ENCODE results near the gene TCIRG1. TPM values are rescaled to one million over a fixed set of nuclear protein-coding genes. Genes with fewer than 3 reads are reported as not detected.
"Not testable (repeated sequence)": the region's sequence is repeated elsewhere in the genome, so short reads cannot be mapped to it uniquely, and the experiment has no call there.

TCIRG1 gene, protein sequence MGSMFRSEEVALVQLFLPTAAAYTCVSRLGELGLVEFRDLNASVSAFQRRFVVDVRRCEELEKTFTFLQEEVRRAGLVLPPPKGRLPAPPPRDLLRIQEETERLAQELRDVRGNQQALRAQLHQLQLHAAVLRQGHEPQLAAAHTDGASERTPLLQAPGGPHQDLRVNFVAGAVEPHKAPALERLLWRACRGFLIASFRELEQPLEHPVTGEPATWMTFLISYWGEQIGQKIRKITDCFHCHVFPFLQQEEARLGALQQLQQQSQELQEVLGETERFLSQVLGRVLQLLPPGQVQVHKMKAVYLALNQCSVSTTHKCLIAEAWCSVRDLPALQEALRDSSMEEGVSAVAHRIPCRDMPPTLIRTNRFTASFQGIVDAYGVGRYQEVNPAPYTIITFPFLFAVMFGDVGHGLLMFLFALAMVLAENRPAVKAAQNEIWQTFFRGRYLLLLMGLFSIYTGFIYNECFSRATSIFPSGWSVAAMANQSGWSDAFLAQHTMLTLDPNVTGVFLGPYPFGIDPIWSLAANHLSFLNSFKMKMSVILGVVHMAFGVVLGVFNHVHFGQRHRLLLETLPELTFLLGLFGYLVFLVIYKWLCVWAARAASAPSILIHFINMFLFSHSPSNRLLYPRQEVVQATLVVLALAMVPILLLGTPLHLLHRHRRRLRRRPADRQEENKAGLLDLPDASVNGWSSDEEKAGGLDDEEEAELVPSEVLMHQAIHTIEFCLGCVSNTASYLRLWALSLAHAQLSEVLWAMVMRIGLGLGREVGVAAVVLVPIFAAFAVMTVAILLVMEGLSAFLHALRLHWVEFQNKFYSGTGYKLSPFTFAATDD
- total RNA-seq, result 100 to 1,000 TPM in 1 of 4 donors, 10 to 100 TPM in 3; 61.6 to 124 (median 81.4) TPM

DNA sequence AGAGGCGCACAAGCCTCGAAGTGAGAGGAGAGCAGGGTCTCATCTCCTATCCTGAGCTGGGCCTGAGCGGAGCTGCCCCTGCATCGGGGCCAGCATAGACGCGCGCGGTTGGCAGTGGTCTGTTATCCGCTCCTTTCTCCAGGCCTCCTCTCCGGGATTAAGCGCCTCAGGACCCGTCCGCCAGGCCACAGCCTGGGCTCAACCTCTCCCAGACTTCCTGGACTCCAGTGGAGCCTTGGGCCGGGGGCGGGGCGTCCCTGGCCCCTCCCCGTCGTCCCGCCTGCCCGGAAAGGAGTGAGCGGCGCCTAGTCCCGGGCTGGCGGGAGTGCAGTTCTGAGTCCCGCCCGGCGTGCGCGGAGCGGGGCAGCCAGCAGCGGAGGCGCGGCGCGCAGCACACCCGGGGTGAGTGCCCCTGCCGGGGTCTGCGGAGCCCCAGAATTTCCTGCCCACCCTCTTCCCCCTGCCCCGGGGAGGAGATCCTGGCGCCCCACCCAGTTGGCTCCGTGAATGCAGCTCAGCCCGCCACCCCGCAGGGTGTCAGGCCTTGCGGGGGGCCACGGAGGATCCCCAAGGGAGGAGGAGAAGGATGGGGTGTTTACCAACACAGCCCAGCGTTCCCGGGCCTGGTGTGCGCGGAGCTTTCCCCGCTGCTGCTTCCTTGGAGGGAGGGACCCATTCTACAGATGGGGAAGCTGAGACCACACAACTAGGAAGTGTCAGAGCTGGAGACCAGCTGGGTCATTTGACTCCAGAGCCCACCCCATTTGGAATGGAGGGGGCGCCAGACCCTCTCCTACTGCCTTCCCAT is at the start of gene TCIRG1:
TCIRG1 (plus strand) TSS at position 308 of the 808 bp plus-strand sequence. CDS start 2,247 bp downstream, outside the sequence.
- H3K4me3 ChIP-seq, result peak within 1 kb of the TSS; percentile 70 to 88 (median 76)
- 25% methylated on average over 2 of the region's 51 CpGs for WGBS
- TF ChIP-seq EP300 (IDR thresholded peaks at IDR 0.05) (no peak), POLR2AphosphoS5 (IDR thresholded peaks at IDR 0.05) (peak; percentile 94 to 98), POLR2A (IDR thresholded peaks at IDR 0.05; ENCODE audit: low read depth) (peak; percentile 94)
- TF ChIP-seq, protein P1, sequence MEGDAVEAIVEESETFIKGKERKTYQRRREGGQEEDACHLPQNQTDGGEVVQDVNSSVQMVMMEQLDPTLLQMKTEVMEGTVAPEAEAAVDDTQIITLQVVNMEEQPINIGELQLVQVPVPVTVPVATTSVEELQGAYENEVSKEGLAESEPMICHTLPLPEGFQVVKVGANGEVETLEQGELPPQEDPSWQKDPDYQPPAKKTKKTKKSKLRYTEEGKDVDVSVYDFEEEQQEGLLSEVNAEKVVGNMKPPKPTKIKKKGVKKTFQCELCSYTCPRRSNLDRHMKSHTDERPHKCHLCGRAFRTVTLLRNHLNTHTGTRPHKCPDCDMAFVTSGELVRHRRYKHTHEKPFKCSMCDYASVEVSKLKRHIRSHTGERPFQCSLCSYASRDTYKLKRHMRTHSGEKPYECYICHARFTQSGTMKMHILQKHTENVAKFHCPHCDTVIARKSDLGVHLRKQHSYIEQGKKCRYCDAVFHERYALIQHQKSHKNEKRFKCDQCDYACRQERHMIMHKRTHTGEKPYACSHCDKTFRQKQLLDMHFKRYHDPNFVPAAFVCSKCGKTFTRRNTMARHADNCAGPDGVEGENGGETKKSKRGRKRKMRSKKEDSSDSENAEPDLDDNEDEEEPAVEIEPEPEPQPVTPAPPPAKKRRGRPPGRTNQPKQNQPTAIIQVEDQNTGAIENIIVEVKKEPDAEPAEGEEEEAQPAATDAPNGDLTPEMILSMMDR (IDR thresholded peaks at IDR 0.05), result peak in 2 of 3 experiments; percentile 16 to 17
- intact Hi-C loops (cut with DNase I), result loop anchor here (2.0 to 5.0 kb wide), 2 partner anchors 83 to 174 kb away; partner anchors contain the start of genes CHKA and KMT5B
- peak; percentile 96 for DNase-seq (ENCODE audit: extremely low spot score)
- peak within 1 kb of the TSS; percentile 87 to 92 (median 88) for H3K27ac ChIP-seq (replicated peaks in 1 of 4)
- H3K9me3 ChIP-seq, result no peaks in the 10 kb centered on the region
- H3K36me3 ChIP-seq, result peaks cover 17 to 54% (median 41%) of the 10 kb centered on the region in 4 donors
- H3K27me3 ChIP-seq, result no peaks in the 10 kb centered on the region
- peaks cover 42 to 82% (median 77%) of the 10 kb centered on the region in 4 donors for H3K4me1 ChIP-seq

DNA sequence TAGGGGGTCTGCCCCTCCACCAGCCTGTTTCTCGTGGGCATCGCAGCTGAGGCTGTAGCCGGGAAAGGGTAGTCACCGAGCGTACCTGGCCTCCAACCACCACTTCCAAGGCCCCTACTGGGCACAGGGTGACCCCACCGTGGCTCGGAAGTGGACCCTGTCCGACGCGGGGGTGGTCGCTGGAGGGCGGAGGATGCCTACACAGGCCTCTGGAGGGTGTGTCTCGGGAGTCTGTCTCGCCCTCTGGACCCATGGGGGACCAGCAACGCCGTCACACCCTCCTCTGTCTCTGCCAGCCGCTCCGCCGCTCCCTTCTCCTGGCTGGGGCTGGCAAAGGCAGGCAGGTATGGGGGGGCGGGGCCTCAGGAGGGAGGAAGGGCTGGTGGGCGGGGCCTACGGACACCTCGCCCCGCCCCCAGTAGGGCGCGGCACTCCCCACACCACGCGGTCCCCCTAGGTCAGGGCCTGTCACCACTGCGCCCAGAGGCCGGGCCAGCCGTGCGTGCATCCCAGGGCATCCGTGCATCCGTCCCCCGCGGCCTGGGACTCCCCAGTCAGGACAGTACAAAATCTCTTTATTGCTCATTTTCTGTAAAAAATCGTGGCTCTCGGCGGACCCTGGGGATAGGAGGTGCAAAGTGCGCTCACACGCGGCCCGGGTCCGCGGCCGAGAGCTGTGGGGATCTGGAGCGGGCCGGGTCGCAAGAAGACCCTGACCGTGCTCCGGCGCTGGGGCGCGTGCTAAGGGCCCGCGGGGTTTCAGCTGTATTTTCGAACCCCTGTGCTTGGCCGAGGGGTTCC is 48.1 kb upstream of the TCIRG1 start:
- H3K36me3 ChIP-seq; DNase-seq (ENCODE audit: extremely low spot score); H3K9me3 ChIP-seq; intact Hi-C loops (cut with DNase I); H3K27ac ChIP-seq (replicated peaks in 1 of 4): not testable (repeated sequence)
- Histone ChIP-seq H3K4me1 (peaks cover 8 to 13% (median 12%) of the 10 kb centered on the region in 4 donors), H3K4me3 (peak overlapping the region; percentile 32 to 42 (median 38)), H3K27me3 (peaks cover 0 to 35% (median 5%) of the 10 kb centered on the region in 4 donors)
- 29% methylated on average over 10 of the region's 58 CpGs for WGBS

DNA sequence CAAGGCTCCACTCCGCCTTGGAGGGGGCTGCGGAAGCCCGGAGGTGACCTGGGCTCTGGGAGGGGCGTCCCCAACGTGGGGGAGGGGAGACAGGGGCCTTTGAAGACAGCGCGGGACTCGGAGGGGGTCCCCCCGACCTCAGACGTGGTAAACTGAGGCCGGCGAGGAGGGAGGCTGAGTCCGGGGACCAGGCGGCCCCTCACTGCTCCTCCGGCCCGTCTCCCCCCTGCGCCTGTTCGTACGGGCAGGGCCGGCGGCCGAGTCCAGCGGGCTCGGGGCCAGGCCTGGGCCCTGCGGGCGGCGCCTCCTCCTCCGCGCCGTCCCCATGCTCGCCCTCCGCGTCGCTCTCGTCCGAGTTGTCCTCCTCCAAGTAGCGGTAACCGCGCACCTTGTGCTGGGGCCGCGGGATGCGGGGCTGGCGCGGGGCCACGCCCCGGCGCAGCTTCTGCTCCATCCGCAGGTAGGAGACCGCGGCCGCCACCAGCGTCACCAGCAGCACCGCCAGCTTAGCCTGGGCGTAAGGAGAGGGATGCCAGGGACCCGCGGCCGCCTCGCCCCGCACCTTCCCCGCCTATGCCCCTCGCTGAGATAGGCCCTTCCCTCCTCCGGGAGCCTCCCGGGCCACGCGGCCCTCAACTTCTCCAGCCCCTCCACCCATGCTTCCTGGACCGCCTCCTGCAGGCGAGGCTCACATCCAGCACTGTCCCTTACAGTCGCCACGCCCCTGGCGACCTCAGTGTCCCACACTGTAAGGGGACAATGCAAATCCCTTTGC is 47.3 kb upstream of the TCIRG1 start:
- DNase-seq (ENCODE audit: extremely low spot score); H3K9me3 ChIP-seq; intact Hi-C loops (cut with DNase I); H3K27ac ChIP-seq (replicated peaks in 1 of 4): not testable (repeated sequence)
- Histone ChIP-seq H3K27me3 (peaks cover 0 to 35% (median 5%) of the 10 kb centered on the region in 4 donors), H3K36me3 (peaks cover 0 to 14% (median 0%) of the 10 kb centered on the region in 4 donors), H3K4me3 (peak overlapping the region; percentile 32 to 42 (median 38)), H3K4me1 (peaks cover 8 to 13% (median 12%) of the 10 kb centered on the region in 4 donors)
- WGBS, result 25% methylated on average over 24 of the region's 70 CpGs

DNA sequence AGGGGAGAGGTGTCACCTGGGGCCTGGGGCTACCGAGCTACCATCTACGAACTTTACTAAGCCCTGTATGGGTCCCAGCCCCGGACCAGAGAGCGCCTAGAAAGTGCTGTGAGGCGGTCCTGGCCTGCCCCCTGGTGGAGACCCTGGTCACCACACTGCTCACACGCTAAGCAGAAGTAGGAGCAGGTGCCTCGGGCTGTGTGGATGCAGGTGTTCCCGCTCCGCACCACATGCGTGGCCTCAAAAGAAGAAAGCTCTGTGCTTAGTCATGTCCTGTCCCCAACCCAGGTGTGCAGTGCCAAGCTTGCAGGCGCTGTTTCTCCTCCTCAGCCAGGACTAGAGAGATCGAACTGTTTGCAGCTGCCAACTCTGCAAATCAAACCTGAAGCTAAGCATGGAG is 45.0 kb upstream of the TCIRG1 start:
- DNase-seq (ENCODE audit: extremely low spot score); intact Hi-C loops (cut with DNase I): not testable (repeated sequence)
- TF ChIP-seq, protein P1 (IDR thresholded peaks at IDR 0.05), result peak; percentile 39 to 56 (median 39)

DNA sequence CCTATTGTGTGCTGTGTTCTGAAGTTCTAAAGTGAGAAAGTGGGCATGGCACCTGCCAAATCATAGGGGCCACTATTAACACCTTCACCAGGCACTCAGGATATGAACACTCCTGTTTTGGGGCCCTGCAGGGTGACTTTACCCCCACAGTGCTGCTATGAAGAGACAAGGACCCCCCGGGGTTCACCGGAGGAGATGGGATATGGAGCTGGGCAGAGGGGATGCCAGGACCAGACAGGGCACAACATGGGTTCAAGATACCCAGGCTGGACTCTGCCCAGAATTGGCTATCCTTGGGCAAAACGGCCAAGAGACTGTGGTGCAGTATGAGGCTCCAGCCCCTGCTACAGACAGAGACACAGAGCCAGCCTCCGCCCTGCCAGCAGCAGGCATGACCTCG is 44.4 kb upstream of the TCIRG1 start:
- DNase-seq (ENCODE audit: extremely low spot score); H3K27ac ChIP-seq (replicated peaks in 1 of 4); H3K9me3 ChIP-seq; intact Hi-C loops (cut with DNase I); H3K4me3 ChIP-seq: not testable (repeated sequence)
- H3K4me1 ChIP-seq, result peaks cover 8 to 13% (median 12%) of the 10 kb centered on the region in 4 donors
- H3K27me3 ChIP-seq, result peaks cover 0 to 35% (median 5%) of the 10 kb centered on the region in 4 donors
- 93% methylated on average over 3 of the region's 5 CpGs for WGBS
- H3K36me3 ChIP-seq, result peaks cover 0 to 14% (median 0%) of the 10 kb centered on the region in 4 donors

More for the DNA sequence above, 45.0 kb upstream of the TCIRG1 start:
- not testable (repeated sequence) for H3K4me3 ChIP-seq; H3K9me3 ChIP-seq; H3K27ac ChIP-seq (replicated peaks in 1 of 4)
- Histone ChIP-seq H3K27me3 (peaks cover 0 to 35% (median 5%) of the 10 kb centered on the region in 4 donors), H3K4me1 (peaks cover 8 to 13% (median 12%) of the 10 kb centered on the region in 4 donors), H3K36me3 (peaks cover 0 to 14% (median 0%) of the 10 kb centered on the region in 4 donors)
- WGBS, result 40% methylated on average over 7 of the region's 12 CpGs

DNA sequence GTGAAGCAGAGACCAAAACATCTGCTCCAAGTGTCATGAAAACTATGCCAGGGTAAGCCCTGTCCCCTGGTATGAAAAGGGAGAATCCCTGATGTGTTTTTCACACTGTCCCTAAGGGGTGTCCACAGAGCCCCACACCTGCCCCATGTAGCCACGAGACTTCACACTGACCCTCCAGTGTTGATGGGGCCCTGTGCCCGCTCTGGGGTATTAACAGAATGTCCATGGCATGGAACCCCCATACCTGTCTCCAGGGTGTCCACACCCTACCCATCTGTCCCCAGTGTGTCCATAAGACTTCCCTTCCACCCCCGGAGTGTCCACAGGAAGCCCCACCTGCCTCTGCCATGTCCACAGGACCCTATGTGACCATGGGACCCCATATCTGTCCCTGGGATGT is 43.7 kb upstream of the TCIRG1 start:
- DNase-seq (ENCODE audit: extremely low spot score); H3K27ac ChIP-seq (replicated peaks in 1 of 4); intact Hi-C loops (cut with DNase I); H3K9me3 ChIP-seq; H3K4me3 ChIP-seq: not testable (repeated sequence)
- peaks cover 8 to 13% (median 12%) of the 10 kb centered on the region in 4 donors for H3K4me1 ChIP-seq
- H3K27me3 ChIP-seq, result peaks cover 0 to 30% (median 5%) of the 10 kb centered on the region in 4 donors
- peaks cover 0 to 14% (median 0%) of the 10 kb centered on the region in 4 donors for H3K36me3 ChIP-seq
- WGBS, result 100% methylated on average over 1 of the region's 3 CpGs

DNA sequence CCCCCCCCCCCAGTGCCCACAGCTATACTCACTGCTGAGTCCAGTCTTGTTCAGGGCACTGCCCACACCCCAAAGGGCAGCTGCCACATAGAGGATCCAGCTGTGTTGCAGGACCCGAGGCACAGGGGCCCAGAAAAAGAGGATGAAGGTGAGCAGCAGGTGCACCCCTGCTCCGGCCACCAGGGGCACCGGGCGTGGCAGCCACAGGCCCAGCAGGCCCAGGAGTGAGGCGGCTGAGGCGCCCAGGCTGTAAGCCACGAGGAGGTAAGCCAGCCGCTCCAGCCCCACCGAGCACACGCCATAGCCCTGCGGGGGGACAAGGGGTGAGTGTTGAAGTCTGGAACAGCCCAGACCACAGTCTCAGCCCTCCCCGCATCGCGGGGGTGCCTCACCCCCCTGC is 43.2 kb upstream of the TCIRG1 start:
- H3K27ac ChIP-seq (replicated peaks in 1 of 4); H3K9me3 ChIP-seq; intact Hi-C loops (cut with DNase I); H3K4me3 ChIP-seq; DNase-seq (ENCODE audit: extremely low spot score): not testable (repeated sequence)
- H3K27me3 ChIP-seq, result peaks cover 0 to 28% (median 5%) of the 10 kb centered on the region in 4 donors
- WGBS, result 88% methylated on average over 14 of the region's 14 CpGs
- H3K4me1 ChIP-seq, result peaks cover 8 to 13% (median 12%) of the 10 kb centered on the region in 4 donors
- H3K36me3 ChIP-seq, result peaks cover 0 to 14% (median 0%) of the 10 kb centered on the region in 4 donors
